CD8-positive, alpha-beta memory T cell (primary cell): ENCODE data around the gene TRMT44. TPM values are rescaled to one million over a fixed set of nuclear protein-coding genes. Genes with fewer than 3 reads are reported as not detected.

Experiments used
- CTCF ChIA-PET: fragments of 350-600 bp; sonication (Branson Sonifier 250); formaldehyde crosslinking; loops from one replicate; lab custom pipeline; 2021; ENCODE audit warnings: antibody characterized with exemption; lab: Charles Lee
- POLR2A ChIA-PET: fragments of 350-600 bp; sonication (Branson Sonifier 250); formaldehyde crosslinking; loops from one replicate; lab custom pipeline; 2021; ENCODE audit warnings: antibody characterized with exemption; lab: Charles Lee
- DNase-seq, 5 donors: peaks; one replicate each; pipeline versions ENCODE4 v3.0.0 to v3.0.0-alpha.2; 2020 to 2022; ENCODE audit warnings: mixed read lengths in 1 of 5
- H3K27ac ChIP-seq: one replicate; pipeline ENCODE4 v1.7.0; 2013; ENCODE audit warnings: low read depth, mild to moderate bottlenecking, low read length, moderate library complexity
- H3K27me3 ChIP-seq: 2 replicates; pipeline ENCODE4 v1.7.0; 2013; ENCODE audit warnings: low read length, mild to moderate bottlenecking; ENCODE audit not compliant: insufficient read depth, poor library complexity, severe bottlenecking
- H3K36me3 ChIP-seq: 2 replicates; pipeline ENCODE4 v1.7.0; 2013; ENCODE audit warnings: mild to moderate bottlenecking, low read length, moderate library complexity; ENCODE audit not compliant: insufficient read depth
- H3K4me1 ChIP-seq: 2 replicates; pipeline ENCODE4 v1.7.0; 2013; ENCODE audit warnings: mild to moderate bottlenecking, low read length, moderate library complexity; ENCODE audit not compliant: insufficient read depth
- H3K4me3 ChIP-seq: 2 replicates; pipeline ENCODE4 v1.7.0; 2013; ENCODE audit warnings: mild to moderate bottlenecking, low read length
- H3K9me3 ChIP-seq: 2 replicates; pipeline ENCODE4 v1.7.0; 2013; ENCODE audit warnings: mild to moderate bottlenecking, low read length
- H3K27ac Mint-ChIP-seq, 8 donors: one replicate each; pipeline ENCODE4 v1.8.0; 2020 to 2021; ENCODE audit warnings: mixed read lengths in 8 of 8, mild to moderate bottlenecking in 6 of 8, inconsistent platforms in 3 of 8, moderate library complexity in 3 of 8
- H3K27me3 Mint-ChIP-seq, 2 donors: one replicate each; pipeline ENCODE4 v1.8.0; 2020 to 2021; ENCODE audit warnings: mixed read lengths in 2 of 2, mild to moderate bottlenecking in 1 of 2, moderate library complexity in 1 of 2
- H3K36me3 Mint-ChIP-seq, 3 donors: one replicate each; pipeline ENCODE4 v1.8.0; 2020 to 2021; ENCODE audit warnings: mixed read lengths in 3 of 3, inconsistent platforms in 1 of 3, mild to moderate bottlenecking in 1 of 3
- H3K4me1 Mint-ChIP-seq, 3 donors: one replicate each; pipeline ENCODE4 v1.8.0; 2020 to 2021; ENCODE audit warnings: mixed read lengths in 3 of 3, inconsistent platforms in 1 of 3, mild to moderate bottlenecking in 1 of 3
- H3K4me3 Mint-ChIP-seq, 7 donors: one replicate each; pipeline ENCODE4 v1.8.0; 2020 to 2021; ENCODE audit warnings: mixed read lengths in 7 of 7, mild to moderate bottlenecking in 6 of 7, moderate library complexity in 4 of 7, inconsistent platforms in 2 of 7
- H3K9me3 Mint-ChIP-seq, 5 donors: one replicate each; pipeline ENCODE4 v1.8.0; 2020 to 2022; ENCODE audit warnings: mixed read lengths in 5 of 5, mild to moderate bottlenecking in 3 of 5, moderate library complexity in 2 of 5, inconsistent platforms in 1 of 5
- polyA plus RNA-seq: library from polyadenylated mRNA; unstranded; fragments of 300-500 nt; fragmentation: Illumina TruSeq; gene quantifications from one replicate; pipeline ENCODE4 v1.2.3, GENCODE V29; 2021
- total RNA-seq, 2 experiments: library from RNA; stranded (reverse); gene quantifications; one replicate each; pipeline ENCODE4 v1.2.3, GENCODE V29; 2021

TRMT44 gene
- total and polyA plus RNA-seq, 3 experiments from 2014 or later, result 13.8 to 25.6 (median 25.2) TPM

- POLR2A ChIA-PET, result no interaction called here
- Histone ChIP-seq H3K27ac (no peak overlapping the region), H3K9me3 (no peaks in the 10 kb centered on the region), H3K36me3 (no peaks in the 10 kb centered on the region), H3K27me3 (no peaks in the 10 kb centered on the region), H3K4me1 (no peaks in the 10 kb centered on the region), H3K4me3 (no peak overlapping the region)
- H3K27ac Mint-ChIP-seq, result no peak overlapping the region
- H3K36me3 Mint-ChIP-seq, result peaks cover 0 to 8% (median 0%) of the 10 kb centered on the region in 3 donors
- peak overlapping the region in 1 of 7 donors; percentile 54 for H3K4me3 Mint-ChIP-seq
- no peaks in the 10 kb centered on the region for H3K4me1 Mint-ChIP-seq
- peaks cover 3 to 21% (median 10%) of the 10 kb centered on the region in 5 donors for H3K9me3 Mint-ChIP-seq
- CTCF ChIA-PET, result no interaction called here
- H3K27me3 Mint-ChIP-seq, result peaks cover 0 to 2% of the 10 kb centered on the region in 2 donors
- DNase-seq, result no peak
Observed at GRCh38 chr4:8516061-8516573, 75.5 kb downstream of the TRMT44 start.

DNA sequence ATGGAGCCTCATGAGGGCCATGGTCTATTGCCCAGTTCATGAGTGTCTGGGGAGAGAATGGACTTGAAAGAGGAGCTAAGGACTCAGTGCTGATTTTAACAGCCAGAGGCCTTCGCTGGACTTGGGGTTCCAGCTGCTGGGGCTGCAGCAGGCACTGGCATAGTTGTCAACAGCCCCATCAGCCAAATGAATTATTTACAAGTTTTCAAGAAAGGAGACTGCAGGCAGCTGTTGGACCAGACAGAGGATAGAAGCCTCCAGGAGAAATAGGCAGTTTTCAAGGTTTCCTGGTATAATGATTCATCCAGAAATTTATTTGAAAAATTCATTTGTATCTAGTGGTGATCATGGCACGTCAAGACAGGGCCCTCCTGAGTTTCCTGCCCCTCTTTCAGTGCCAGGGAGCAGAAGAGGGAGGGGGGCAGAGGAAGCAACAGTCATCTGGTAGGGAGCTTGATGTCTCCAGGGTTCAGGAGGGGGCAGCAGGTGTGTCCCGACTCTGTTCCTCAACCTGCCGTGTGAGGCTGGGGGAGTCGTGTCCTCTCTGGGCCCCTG, 76.5 kb downstream of the TRMT44 start:
- Histone ChIP-seq H3K4me3 (no peak overlapping the region), H3K4me1 (no peaks in the 10 kb centered on the region), H3K27me3 (no peaks in the 10 kb centered on the region), H3K9me3 (no peaks in the 10 kb centered on the region), H3K36me3 (no peaks in the 10 kb centered on the region), H3K27ac (no peak overlapping the region)
- ChIA-PET POLR2A (no interaction called here), CTCF (no interaction called here)
- H3K4me3 Mint-ChIP-seq, result no peak overlapping the region
- peaks cover 6 to 21% (median 10%) of the 10 kb centered on the region in 5 donors for H3K9me3 Mint-ChIP-seq
- peaks cover 0 to 2% of the 10 kb centered on the region in 2 donors for H3K27me3 Mint-ChIP-seq
- no peaks in the 10 kb centered on the region for H3K4me1 Mint-ChIP-seq
- peaks cover 0 to 8% (median 0%) of the 10 kb centered on the region in 3 donors for H3K36me3 Mint-ChIP-seq
- no peak overlapping the region for H3K27ac Mint-ChIP-seq
- DNase-seq, result no peak

DNA sequence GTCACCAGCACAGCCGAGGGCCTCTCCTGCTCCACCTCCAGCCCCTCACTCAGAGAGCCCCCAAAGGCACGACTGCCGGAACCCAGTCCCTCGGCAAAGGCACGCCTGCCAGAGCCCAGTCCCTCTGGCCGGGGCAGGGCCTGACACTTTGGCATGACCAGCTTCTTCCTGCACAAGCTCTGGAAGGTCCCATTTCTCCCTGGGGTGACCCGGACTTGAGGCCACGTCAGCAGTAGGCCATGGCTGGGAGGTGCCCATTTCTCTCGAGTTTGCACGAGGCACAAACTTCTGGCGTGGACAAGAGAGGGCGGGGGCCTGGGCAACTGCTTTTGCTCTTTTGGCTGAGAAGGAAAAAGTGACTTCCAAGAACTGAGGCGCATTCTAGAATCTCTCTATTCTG, 77.4 kb downstream of the TRMT44 start:
- ChIA-PET CTCF (interaction anchor here (0.6 kb wide), 1 partner anchor 10 kb away, joined by 3 read pairs; no protein-coding TSS in a partner anchor), POLR2A (no interaction called here)
- Histone ChIP-seq H3K9me3 (no peaks in the 10 kb centered on the region), H3K4me3 (no peak overlapping the region), H3K27ac (no peak overlapping the region), H3K4me1 (no peaks in the 10 kb centered on the region), H3K36me3 (no peaks in the 10 kb centered on the region), H3K27me3 (no peaks in the 10 kb centered on the region)
- DNase-seq, result no peak
- Mint-ChIP-seq H3K9me3 (peaks cover 6 to 17% (median 10%) of the 10 kb centered on the region in 5 donors), H3K4me1 (no peaks in the 10 kb centered on the region), H3K4me3 (no peak overlapping the region), H3K36me3 (peaks cover 0 to 7% (median 0%) of the 10 kb centered on the region in 3 donors), H3K27me3 (peaks cover 0 to 2% of the 10 kb centered on the region in 2 donors), H3K27ac (no peak overlapping the region)

- Mint-ChIP-seq H3K4me1 (no peaks in the 10 kb centered on the region), H3K36me3 (no peaks in the 10 kb centered on the region), H3K27ac (peak overlapping the region in 1 of 8 donors; percentile 11), H3K4me3 (no peak overlapping the region), H3K9me3 (peaks cover 5 to 15% (median 7%) of the 10 kb centered on the region in 5 donors), H3K27me3 (peaks cover 0 to 6% of the 10 kb centered on the region in 2 donors)
- CTCF ChIA-PET, result no interaction called here
- POLR2A ChIA-PET, result no interaction called here
- Histone ChIP-seq H3K27me3 (no peaks in the 10 kb centered on the region), H3K27ac (no peak overlapping the region), H3K36me3 (no peaks in the 10 kb centered on the region), H3K4me1 (no peaks in the 10 kb centered on the region), H3K9me3 (no peaks in the 10 kb centered on the region), H3K4me3 (no peak overlapping the region)
- no peak for DNase-seq
Observed at GRCh38 chr4:8522160-8523120, 81.9 kb downstream of the TRMT44 start.

DNA sequence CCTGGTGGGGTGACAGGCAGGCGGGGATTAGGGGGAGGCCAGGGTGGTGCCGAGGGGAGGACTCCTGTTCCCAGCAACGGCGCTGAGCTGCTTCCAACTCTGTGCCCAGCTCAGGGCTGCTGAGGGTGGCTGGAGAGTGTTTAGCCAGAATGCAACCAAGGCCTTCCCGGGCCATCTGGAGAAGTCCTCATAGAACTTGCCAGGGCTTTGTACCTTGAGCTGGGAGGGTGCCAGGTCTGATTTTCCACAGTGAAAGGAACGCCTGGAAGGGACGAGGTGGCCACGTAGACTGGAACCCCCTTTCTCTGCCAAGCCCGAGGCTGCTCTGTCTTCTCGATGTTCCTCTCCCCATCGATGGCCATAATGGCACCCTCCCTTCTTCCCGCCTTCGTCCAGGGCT, 82.6 kb downstream of the TRMT44 start:
- DNase-seq, result no peak
- H3K4me3 Mint-ChIP-seq, result no peak overlapping the region
- no peak overlapping the region for H3K27ac Mint-ChIP-seq
- no peaks in the 10 kb centered on the region for H3K4me1 Mint-ChIP-seq
- Histone ChIP-seq H3K9me3 (no peaks in the 10 kb centered on the region), H3K27me3 (no peaks in the 10 kb centered on the region), H3K4me1 (no peaks in the 10 kb centered on the region), H3K36me3 (no peaks in the 10 kb centered on the region), H3K4me3 (no peak overlapping the region), H3K27ac (no peak overlapping the region)
- ChIA-PET POLR2A (no interaction called here), CTCF (no interaction called here)
- no peaks in the 10 kb centered on the region for H3K36me3 Mint-ChIP-seq
- peaks cover 5 to 15% (median 7%) of the 10 kb centered on the region in 5 donors for H3K9me3 Mint-ChIP-seq
- peaks cover 0 to 8% of the 10 kb centered on the region in 2 donors for H3K27me3 Mint-ChIP-seq

- no peaks in the 10 kb centered on the region for H3K4me1 Mint-ChIP-seq
- H3K4me3 Mint-ChIP-seq, result no peak overlapping the region
- H3K4me1 ChIP-seq, result no peaks in the 10 kb centered on the region
- H3K27me3 ChIP-seq, result no peaks in the 10 kb centered on the region
- ChIA-PET CTCF (no interaction called here), POLR2A (no interaction called here)
- peaks cover 0 to 8% of the 10 kb centered on the region in 2 donors for H3K27me3 Mint-ChIP-seq
- peaks cover 5 to 15% (median 7%) of the 10 kb centered on the region in 5 donors for H3K9me3 Mint-ChIP-seq
- H3K36me3 Mint-ChIP-seq, result no peaks in the 10 kb centered on the region
- H3K27ac Mint-ChIP-seq, result peak overlapping the region in 1 of 8 donors; percentile 55
- DNase-seq, result no peak
- H3K9me3 ChIP-seq, result no peaks in the 10 kb centered on the region
- H3K4me3 ChIP-seq, result no peak overlapping the region
- H3K36me3 ChIP-seq, result no peaks in the 10 kb centered on the region
- no peak overlapping the region for H3K27ac ChIP-seq
Observed at GRCh38 chr4:8523766-8524165, 83.2 kb downstream of the TRMT44 start.

DNA sequence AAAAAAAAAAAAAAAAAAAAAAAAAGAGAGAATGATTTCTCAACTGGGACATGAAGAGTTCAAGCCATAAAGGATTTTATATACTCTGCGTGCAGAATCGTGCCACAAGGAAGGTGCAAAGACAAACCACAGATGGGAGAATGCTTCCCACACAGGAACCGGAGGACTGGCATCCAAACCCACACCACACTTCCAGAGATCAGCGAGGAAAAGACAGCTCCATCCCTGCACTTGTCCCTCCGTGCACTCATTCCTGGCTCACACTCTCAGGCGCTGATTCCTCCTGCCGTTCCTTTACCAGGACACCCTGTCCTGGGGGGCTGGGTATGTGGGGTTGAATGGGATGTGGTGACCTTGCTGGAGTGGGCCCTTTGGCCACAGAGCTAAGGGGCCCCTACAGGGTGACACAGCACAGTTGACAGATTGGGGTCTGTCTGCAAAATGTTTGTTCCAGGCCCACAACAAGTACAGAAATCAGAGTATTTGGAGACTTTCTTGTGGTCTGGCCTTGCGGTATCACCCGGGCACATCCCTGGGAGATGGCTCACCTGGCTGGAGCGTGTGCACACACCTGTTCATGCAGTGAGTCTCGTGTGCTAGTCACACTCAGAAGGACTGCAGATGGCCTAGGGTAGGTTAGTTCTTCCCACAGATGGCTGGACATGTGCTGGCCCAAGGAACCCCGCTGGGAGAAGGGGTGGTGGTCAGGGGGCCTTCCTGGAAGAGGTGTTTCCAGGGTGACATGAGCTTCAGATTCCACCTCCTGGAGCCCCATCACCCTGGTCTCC, 84.2 kb downstream of the TRMT44 start:
- Histone ChIP-seq H3K4me3 (no peak overlapping the region), H3K4me1 (no peaks in the 10 kb centered on the region), H3K27me3 (no peaks in the 10 kb centered on the region), H3K9me3 (no peaks in the 10 kb centered on the region), H3K36me3 (no peaks in the 10 kb centered on the region), H3K27ac (no peak overlapping the region)
- Mint-ChIP-seq H3K4me3 (no peak overlapping the region), H3K9me3 (peaks cover 5 to 12% (median 9%) of the 10 kb centered on the region in 5 donors), H3K27me3 (peaks cover 0 to 8% of the 10 kb centered on the region in 2 donors), H3K4me1 (no peaks in the 10 kb centered on the region), H3K36me3 (no peaks in the 10 kb centered on the region), H3K27ac (no peak overlapping the region)
- POLR2A ChIA-PET, result no interaction called here
- CTCF ChIA-PET, result no interaction called here
- DNase-seq, result no peak
